PFSK-1 (cell line): ENCODE measurements around the gene MOB1B.

ENCODE experiments used
- FOXP2 ChIP-seq: optimal IDR thresholded peaks from 2 replicates; pipeline ENCODE3; 2011; ENCODE audit warnings: borderline replicate concordance, control low read depth, inconsistent platforms; ENCODE audit not compliant: insufficient read depth; ENCODE audit errors: extremely low read length, extremely low read depth
- POLR2AphosphoS5 ChIP-seq: IDR thresholded peaks from 2 replicates; pipeline ENCODE4 v1.6.1; 2012; ENCODE audit warnings: low read depth, mild to moderate bottlenecking, control low read depth, low read length, moderate library complexity
- SIN3A ChIP-seq: IDR thresholded peaks from 2 replicates; pipeline ENCODE4 v1.6.1; 2012; ENCODE audit warnings: mild to moderate bottlenecking, low read length, moderate library complexity, borderline replicate concordance; ENCODE audit not compliant: insufficient read depth
- TAF1 ChIP-seq: IDR thresholded peaks from 2 replicates; pipeline ENCODE4 v1.6.1; 2012; ENCODE audit warnings: low read length, control low read depth, borderline replicate concordance; ENCODE audit not compliant: insufficient read depth
- TF ChIP-seq, protein P1 (sequence below), 2 experiments: IDR thresholded peaks; 2 replicates each; pipeline versions ENCODE4 v1.6.1 to v1.8.0; 2011 to 2012; ENCODE audit warnings: low read depth in 2 of 2, low read length in 2 of 2, control low read depth in 1 of 2, inconsistent platforms in 1 of 2, mild to moderate bottlenecking in 1 of 2, moderate library complexity in 1 of 2; ENCODE audit not compliant: insufficient read depth in 1 of 2

MOB1B gene

DNA sequence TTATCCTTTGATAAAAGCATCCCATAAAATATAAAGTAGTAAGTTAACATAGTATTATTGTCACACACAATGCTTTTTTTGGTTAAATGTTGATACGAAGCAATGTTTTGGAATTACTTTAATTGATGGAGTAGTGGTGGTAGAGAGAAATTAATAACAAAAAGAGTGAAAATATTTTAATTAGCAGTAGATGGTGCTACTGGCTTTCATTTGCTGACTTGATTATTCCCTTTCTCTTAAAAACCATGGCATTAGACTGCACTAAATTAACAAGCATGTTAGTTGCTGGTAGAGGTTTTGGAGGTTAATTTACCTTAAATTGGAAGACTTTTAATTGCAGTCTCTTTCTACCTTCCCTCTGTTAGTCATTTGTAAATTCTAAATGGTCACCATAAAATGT lies 82.4 kb downstream of the MOB1B start:
- TF ChIP-seq, protein P1, sequence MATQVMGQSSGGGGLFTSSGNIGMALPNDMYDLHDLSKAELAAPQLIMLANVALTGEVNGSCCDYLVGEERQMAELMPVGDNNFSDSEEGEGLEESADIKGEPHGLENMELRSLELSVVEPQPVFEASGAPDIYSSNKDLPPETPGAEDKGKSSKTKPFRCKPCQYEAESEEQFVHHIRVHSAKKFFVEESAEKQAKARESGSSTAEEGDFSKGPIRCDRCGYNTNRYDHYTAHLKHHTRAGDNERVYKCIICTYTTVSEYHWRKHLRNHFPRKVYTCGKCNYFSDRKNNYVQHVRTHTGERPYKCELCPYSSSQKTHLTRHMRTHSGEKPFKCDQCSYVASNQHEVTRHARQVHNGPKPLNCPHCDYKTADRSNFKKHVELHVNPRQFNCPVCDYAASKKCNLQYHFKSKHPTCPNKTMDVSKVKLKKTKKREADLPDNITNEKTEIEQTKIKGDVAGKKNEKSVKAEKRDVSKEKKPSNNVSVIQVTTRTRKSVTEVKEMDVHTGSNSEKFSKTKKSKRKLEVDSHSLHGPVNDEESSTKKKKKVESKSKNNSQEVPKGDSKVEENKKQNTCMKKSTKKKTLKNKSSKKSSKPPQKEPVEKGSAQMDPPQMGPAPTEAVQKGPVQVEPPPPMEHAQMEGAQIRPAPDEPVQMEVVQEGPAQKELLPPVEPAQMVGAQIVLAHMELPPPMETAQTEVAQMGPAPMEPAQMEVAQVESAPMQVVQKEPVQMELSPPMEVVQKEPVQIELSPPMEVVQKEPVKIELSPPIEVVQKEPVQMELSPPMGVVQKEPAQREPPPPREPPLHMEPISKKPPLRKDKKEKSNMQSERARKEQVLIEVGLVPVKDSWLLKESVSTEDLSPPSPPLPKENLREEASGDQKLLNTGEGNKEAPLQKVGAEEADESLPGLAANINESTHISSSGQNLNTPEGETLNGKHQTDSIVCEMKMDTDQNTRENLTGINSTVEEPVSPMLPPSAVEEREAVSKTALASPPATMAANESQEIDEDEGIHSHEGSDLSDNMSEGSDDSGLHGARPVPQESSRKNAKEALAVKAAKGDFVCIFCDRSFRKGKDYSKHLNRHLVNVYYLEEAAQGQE (IDR thresholded peaks at IDR 0.05; ENCODE audit: insufficient read depth in 1 of 2, low read depth in 2 of 2, low read length in 2 of 2): no peak
- TF ChIP-seq TAF1 (no peak), FOXP2 (no peak), SIN3A (no peak), POLR2AphosphoS5 (no peak)

DNA sequence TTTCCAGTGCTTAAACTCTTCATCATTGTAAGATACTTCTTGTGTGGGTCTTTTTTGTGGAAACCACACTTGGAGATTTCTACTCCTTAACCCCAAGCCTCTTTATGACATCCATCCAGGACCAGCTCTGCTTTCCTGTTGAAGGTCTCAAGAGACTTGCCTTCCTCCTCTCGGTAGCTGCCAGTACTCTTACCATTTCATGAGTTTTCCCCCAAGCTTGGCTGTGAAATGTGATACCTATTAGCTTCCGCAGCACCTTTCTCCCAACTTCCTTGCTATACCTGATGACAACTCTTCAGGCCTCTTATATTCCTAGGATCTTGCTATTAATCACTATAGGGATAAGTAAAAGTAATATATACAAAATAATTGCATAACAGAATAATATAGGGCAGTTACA lies 89.4 kb downstream of the MOB1B start:
- no peak for TF ChIP-seq TAF1

DNA sequence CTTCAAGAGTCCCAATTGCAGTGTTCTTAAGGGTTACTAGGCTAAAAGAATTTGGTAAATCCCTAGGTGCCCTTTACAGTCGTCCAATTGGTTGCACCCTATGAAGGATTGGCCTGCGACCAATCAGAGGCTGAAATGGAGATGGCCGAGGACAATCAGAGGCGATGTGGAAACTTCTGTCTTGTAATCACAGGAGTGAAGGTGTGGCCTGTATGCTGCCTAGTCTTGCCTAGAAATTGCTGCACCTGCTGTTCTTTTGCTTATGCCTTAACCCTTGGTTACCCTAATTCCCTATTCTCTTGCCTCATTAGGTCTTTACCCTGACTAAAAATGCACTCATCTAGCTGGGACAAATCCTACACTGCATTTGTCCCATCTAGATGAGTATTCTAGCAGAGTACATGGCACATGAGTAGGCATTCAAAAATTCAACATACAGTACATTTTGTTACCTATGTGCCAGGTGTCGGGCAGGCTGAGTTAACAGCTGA lies 90.3 kb downstream of the MOB1B start:
- TF ChIP-seq, protein P1 (IDR thresholded peaks at IDR 0.05; ENCODE audit: insufficient read depth in 1 of 2, low read depth in 2 of 2, low read length in 2 of 2): no peak
- TF ChIP-seq SIN3A: no peak
- no peak for TF ChIP-seq POLR2AphosphoS5
- no peak for TF ChIP-seq TAF1
- no peak for TF ChIP-seq FOXP2

DNA sequence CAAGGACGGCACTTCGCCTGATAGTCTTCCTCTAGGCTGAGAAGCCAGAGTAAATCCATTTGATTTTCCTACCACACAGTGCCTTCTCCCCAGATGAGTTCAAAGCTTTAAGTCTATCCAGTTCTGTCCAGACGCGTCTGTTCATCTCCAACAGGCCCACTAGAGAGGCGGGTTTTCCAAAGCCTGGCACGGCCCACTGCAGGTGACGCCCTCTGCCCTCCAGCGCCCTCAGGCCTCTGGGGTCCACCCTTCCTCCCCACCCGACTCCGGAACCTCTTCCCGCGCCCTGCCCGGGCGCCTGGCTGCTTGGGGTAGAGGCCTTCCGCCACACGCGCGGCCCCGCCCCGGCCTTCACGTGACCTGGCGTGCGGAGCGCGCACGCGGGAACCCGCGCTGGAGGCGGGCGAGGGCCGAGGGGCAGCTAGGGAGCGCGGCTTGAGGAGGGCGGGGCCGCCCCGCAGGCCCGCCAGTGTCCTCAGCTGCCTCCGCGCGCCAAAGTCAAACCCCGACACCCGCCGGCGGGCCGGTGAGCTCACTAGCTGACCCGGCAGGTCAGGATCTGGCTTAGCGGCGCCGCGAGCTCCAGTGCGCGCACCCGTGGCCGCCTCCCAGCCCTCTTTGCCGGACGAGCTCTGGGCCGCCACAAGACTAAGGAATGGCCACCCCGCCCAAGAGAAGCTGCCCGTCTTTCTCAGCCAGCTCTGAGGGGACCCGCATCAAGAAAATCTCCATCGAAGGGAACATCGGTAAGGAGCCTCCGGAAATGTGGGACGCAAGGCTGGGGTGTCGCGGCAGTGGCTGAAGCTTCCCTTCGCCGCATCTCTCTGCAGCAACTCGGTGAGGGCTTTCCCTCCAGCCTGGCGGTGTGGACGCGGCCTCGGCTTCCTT lies 91.3 kb downstream of the MOB1B start, which contains the start of gene DCK:
TSS of gene DCK (plus strand) at position 469 of the 888 bp plus-strand sequence. CDS start at position 656, 187 bp downstream.
- TF ChIP-seq TAF1 (0 out of 2 replicates have a peak, but pooled peaks have one; percentile 57), SIN3A (no peak), POLR2AphosphoS5 (peak; percentile 82), FOXP2 (peak; percentile 85)
- TF ChIP-seq, protein P1 (IDR thresholded peaks at IDR 0.05; ENCODE audit: insufficient read depth in 1 of 2, low read depth in 2 of 2, low read length in 2 of 2): no peak

DNA sequence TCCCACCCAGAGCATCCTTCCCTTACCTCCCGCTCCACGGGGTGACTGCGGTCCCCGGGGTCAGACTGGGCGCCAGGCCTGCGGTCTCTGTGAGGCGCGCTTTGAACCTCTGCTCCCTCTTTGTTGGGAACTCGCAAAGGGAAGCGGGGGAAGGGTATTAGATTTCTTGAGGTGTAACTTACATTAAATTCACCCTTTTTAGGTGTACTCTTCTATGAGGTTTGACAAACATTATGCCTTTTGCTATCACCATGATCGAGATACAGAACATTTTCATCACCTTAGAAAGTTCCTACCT lies 91.8 kb downstream of the MOB1B start:
- TF ChIP-seq, protein P1 (IDR thresholded peaks at IDR 0.05; ENCODE audit: insufficient read depth in 1 of 2, low read depth in 2 of 2, low read length in 2 of 2): no peak
- TF ChIP-seq SIN3A: no peak
- no peak for TF ChIP-seq TAF1
- TF ChIP-seq POLR2AphosphoS5: no peak
- TF ChIP-seq FOXP2: no peak
